ENCODE data around the gene GTPBP1. TPM values are rescaled to one million over a fixed set of nuclear protein-coding genes. Genes with fewer than 3 reads are reported as not detected.

The GTPBP1 gene
- total RNA-seq, 1 donor from 2014 or later: 60.1 TPM

- Mint-ChIP-seq H3K27me3 (no peaks in the 10 kb centered on the region), H3K4me3 (no peak overlapping the region), H3K4me1 (ENCODE audit: unreplicated experiment) (peaks cover 13% of the 10 kb centered on the region), H3K27ac (no peak overlapping the region), H3K9me3 (no peaks in the 10 kb centered on the region), H3K36me3 (peaks cover 3% of the 10 kb centered on the region)
- no peak for DNase-seq (ENCODE audit: extremely low spot score, unreplicated experiment)
- no peak for TF ChIP-seq CTCF (conservative IDR thresholded peaks at IDR 0.05)
These were observed 44.9 kb downstream of the GTPBP1 start for GRCh38 chr22:38750638-38751037.

GRCh38 chr22:38751066-38751421 is 45.3 kb downstream of the GTPBP1 start:
- no peak overlapping the region for H3K4me3 Mint-ChIP-seq
- no peaks in the 10 kb centered on the region for H3K9me3 Mint-ChIP-seq
- peaks cover 13% of the 10 kb centered on the region for H3K4me1 Mint-ChIP-seq (ENCODE audit: unreplicated experiment)
- no peak overlapping the region for H3K27ac Mint-ChIP-seq
- TF ChIP-seq CTCF (conservative IDR thresholded peaks at IDR 0.05): no peak
- H3K27me3 Mint-ChIP-seq: no peaks in the 10 kb centered on the region
- no peak for DNase-seq (ENCODE audit: extremely low spot score, unreplicated experiment)
- H3K36me3 Mint-ChIP-seq: peaks cover 3% of the 10 kb centered on the region

GRCh38 chr22:38751422-38752346 is 45.9 kb downstream of the GTPBP1 start:
- Mint-ChIP-seq H3K9me3 (no peaks in the 10 kb centered on the region), H3K36me3 (peaks cover 3% of the 10 kb centered on the region), H3K4me3 (no peak overlapping the region), H3K27me3 (no peaks in the 10 kb centered on the region), H3K27ac (no peak overlapping the region), H3K4me1 (ENCODE audit: unreplicated experiment) (peaks cover 15% of the 10 kb centered on the region)
- no peak for TF ChIP-seq CTCF (conservative IDR thresholded peaks at IDR 0.05)
- no peak for DNase-seq (ENCODE audit: extremely low spot score, unreplicated experiment)

GRCh38 chr22:38753948-38754750 is 48.4 kb downstream of the GTPBP1 start:
- Mint-ChIP-seq H3K4me1 (ENCODE audit: unreplicated experiment) (peaks cover 27% of the 10 kb centered on the region), H3K9me3 (no peaks in the 10 kb centered on the region), H3K36me3 (no peaks in the 10 kb centered on the region), H3K27ac (peak overlapping the region; percentile 85), H3K4me3 (peak overlapping the region; percentile 89), H3K27me3 (no peaks in the 10 kb centered on the region)
- no peak for TF ChIP-seq CTCF (conservative IDR thresholded peaks at IDR 0.05)
- no peak for DNase-seq (ENCODE audit: extremely low spot score, unreplicated experiment)

- H3K9me3 Mint-ChIP-seq: no peaks in the 10 kb centered on the region
- peak overlapping the region; percentile 85 for H3K27ac Mint-ChIP-seq
- no peaks in the 10 kb centered on the region for H3K27me3 Mint-ChIP-seq
These were observed 49.0 kb downstream of the GTPBP1 start for GRCh38 chr22:38754751-38755154.

More at GRCh38 chr22:38754751-38755154, 49.0 kb downstream of the GTPBP1 start:
- Mint-ChIP-seq H3K4me1 (ENCODE audit: unreplicated experiment) (peaks cover 27% of the 10 kb centered on the region), H3K36me3 (no peaks in the 10 kb centered on the region), H3K4me3 (peak overlapping the region; percentile 89)
- no peak for TF ChIP-seq CTCF (conservative IDR thresholded peaks at IDR 0.05)
- no peak for DNase-seq (ENCODE audit: extremely low spot score, unreplicated experiment)
